GM18951 (cell line): ENCODE results near the gene SENP8.

ENCODE experiments used
- POLR2A ChIP-seq: IDR thresholded peaks from 4 replicates; pipeline ENCODE4 v1.6.1; 2011; ENCODE audit warnings: mild to moderate bottlenecking; ENCODE audit not compliant: insufficient read length, insufficient read depth; ENCODE audit errors: extremely low read depth
- in situ Hi-C: fragments of 300-500 bp; cut with MboI; formaldehyde crosslinking; loops from one replicate; pipeline ENCODE4 v1.12.0; 2022; ENCODE audit warnings: low sequenced_read_pairs, mixed read lengths, inconsistent platforms; ENCODE audit not compliant: unreplicated experiment

The SENP8 gene

DNA sequence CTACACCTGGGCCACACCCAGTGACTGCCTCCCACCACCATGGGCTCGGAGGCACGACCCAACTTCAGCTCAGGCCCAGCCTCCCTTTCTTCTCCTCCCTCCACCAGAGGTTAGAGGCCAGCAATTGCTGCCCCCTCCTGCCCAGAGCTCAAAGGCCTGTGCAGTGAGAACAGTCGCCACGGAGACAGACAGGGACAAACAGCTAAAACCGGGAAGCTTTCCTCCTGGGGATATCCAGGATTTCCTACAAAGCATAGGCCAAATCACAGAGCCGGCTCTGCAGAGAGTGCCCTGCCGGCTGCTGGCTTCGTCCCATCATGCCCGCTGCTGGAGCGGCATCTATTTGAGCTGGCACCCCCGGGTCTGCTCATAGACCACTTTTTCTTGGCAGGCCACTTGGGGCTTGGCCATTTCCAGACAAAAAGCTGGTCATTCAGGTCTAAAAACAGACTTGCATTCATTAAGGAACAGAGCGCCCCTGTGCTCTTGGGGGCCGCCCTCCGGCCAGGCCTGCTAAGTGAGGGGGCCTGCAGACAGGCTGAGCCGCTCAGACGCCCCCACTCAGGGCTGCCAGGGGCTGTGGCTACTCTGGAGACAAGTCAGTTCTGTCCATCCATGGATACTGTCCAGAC lies 61.9 kb downstream of the SENP8 start:
- in situ Hi-C loops: no loop called here
- no peak for TF ChIP-seq POLR2A

- in situ Hi-C loops: no loop called here
Measured at GRCh38 chr15:72180761-72181324, 62.6 kb downstream of the SENP8 start.

GRCh38 chr15:72182244-72182643 lies 64.0 kb downstream of the SENP8 start:
- no peak for TF ChIP-seq POLR2A
- in situ Hi-C loops: no loop called here

More at GRCh38 chr15:72180761-72181324, 62.6 kb downstream of the SENP8 start:
- no peak for TF ChIP-seq POLR2A

DNA sequence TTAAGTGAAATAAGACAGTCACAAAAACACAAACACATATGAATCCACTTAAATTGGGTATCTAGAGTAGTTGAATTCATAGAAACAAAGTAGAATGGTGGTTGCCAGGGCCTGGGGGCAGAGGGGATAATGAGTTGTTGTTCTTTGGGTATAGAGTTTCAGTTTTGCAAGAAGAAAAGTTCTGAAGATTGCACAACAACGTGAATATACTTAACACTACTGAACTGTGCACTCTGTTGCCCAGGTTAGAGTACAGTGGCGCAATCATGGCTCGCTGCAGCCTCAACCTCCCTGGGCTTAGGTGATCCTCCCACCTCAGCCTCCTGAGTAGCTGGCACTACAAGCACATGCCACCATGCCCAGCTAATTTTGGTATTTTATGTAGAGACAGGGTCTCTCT lies 64.5 kb downstream of the SENP8 start:
- no peak for TF ChIP-seq POLR2A

GRCh38 chr15:72183781-72184164 lies 65.6 kb downstream of the SENP8 start:
- no peak for TF ChIP-seq POLR2A
- in situ Hi-C loops: no loop called here

More for the DNA sequence above, 64.5 kb downstream of the SENP8 start:
- in situ Hi-C loops: no loop called here

GRCh38 chr15:72184165-72184811 lies 66.1 kb downstream of the SENP8 start:
- no peak for TF ChIP-seq POLR2A
- in situ Hi-C loops: no loop called here

GRCh38 chr15:72189250-72189902 lies 71.2 kb downstream of the SENP8 start:
- no peak for TF ChIP-seq POLR2A
- in situ Hi-C loops: no loop called here

GRCh38 chr15:72192416-72192815 lies 74.2 kb downstream of the SENP8 start:
- in situ Hi-C loops: no loop called here
- TF ChIP-seq POLR2A: no peak
